GM18870 (cell line): Measurements from ENCODE around the gene ATAD2B.
A peak's percentile ranks its signal among the peaks of the same experiment; 100 is the strongest.
"Not testable (repeated sequence)": the region's sequence is repeated elsewhere in the genome, so short reads cannot be mapped to it uniquely, and the experiment has no call there.

Source experiments
- ATAC-seq: cut with Tn5 transposase; IDR thresholded peaks from one replicate; pipeline ENCODE4 v1.9.1; 2021; ENCODE audit warnings: moderate library complexity; ENCODE audit not compliant: unreplicated experiment

ATAD2B gene

DNA sequence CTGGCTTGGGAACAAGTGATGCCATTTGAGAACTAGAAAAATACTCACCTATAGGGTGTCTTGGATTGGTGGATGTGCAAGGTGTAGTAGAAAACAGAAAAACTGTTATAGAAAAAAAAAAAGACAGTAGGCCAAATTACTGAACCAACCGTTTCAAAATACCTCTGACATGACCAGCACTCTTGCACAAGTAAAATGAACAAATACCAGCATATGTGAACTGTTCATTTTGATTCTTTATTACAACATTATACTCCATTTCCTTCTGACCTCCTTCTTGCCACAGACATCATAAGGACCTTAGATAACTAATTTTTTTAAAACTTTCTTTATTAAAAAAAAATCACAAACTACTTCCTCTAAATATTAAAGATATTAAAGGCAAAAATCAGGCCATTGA lies 125.5 kb downstream of the ATAD2B start:
- no peak for ATAC-seq

DNA sequence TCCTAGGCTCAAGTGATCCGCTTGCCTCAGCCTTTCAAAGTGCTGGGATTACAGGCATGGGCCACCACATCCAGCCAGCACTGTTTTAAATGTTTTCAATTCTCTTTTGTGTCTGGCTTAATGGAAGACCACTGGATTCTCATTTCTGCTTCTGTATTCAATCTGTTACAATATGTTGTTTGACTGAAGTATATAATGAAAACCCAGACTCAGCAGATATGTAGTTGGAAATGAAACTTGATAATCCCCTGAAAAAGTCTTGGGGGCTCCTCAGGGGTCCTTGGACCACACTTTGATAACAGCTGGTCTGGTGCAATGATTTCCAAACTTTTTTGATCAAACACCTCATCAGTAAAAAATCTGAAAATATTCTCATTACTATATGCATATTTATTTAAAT lies 132.7 kb downstream of the ATAD2B start:
- no peak for ATAC-seq

DNA sequence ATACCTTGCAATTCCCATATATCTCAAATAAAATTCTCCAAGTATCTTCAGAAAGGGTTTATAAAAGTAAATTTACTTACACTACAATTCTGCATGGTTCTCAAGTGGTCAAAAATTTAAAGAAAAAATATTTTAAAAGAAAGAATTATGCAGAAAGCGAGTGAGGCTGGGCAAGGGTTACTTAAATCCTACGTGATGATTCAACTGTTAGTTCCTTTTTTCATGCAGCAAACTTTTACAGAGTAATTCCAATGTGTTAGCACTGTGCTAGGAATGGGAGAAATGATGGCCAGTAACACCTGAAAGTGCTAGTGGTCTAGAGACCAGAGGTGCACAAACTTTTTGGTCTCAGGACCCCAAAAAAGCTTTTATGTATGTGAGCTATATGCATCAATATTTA lies 133.4 kb downstream of the ATAD2B start:
- ATAC-seq = no peak

DNA sequence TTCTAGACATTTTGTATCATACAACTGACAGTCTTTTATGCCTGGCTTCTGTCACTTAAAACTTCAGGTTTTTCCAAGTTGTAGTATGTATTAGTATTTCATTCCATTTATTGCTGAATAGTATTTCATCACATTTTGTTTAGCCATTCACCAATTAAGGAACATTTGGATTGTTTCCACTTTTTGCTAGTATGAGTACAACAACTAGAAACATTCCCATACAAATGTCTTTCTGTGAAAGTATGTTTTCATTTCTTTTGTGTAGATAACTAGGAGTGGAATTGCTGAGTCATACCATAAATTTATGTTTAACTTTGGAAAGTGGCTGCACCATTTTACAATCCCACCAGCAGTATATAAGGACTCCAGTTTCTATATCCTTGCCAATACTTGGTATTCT lies 135.9 kb downstream of the ATAD2B start:
- ATAC-seq = no peak

DNA sequence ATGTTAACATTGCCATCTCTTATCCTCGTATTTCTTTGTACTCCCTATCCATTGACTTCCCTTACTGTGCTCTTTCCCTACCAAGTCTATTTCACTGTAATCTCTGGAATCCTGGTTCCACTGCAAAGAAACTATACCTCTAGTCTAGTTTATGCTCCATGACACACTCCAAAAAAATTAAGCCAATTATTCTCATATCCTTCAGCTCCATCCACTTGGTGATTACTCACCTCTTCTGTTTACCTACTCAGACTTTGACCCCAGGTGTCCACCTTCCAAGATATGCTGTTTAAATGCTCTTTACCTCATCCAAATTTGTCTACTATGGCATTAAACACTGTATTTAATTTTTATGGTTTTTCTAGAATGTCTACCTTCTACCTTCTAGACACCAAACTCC lies 137.9 kb downstream of the ATAD2B start:
- ATAC-seq = no peak

DNA sequence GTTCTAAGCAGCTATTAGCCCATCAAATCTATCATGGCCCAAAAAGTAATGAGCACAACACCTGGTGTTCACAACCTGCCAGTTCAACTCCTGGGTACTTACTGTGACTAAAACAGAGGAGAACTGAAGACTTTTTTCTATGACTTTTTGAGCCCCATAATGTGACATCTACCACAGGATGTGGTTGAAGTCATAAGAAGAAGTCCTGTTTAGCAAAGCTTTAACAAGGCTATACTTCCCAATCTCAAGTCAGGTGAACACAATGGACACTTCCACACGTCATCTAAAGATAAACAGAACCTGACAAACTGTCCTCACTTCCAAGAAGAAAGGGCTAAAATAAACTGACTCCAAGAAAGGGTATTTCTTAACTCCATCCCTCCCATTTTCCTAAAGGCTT lies 138.8 kb downstream of the ATAD2B start:
- peak; percentile 80 for ATAC-seq

DNA sequence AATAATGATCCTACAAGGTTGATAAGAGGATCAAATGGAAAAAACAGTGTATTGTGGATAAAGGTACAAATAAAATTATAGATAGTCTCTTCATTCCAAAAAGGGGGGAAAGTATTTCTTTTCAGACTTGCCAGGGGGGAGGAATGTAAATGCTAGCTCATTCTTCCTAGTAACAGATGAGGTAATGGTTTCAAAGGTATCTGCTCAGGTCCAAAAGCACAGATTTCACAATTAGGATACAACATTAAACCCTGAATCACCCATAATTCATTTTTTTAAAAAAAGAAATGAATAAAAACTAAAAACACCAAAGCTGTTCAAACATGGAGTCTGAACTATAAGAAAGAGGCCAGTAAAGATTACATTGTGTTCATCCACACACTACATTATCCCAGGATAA lies 142.0 kb downstream of the ATAD2B start:
- ATAC-seq = no peak

DNA sequence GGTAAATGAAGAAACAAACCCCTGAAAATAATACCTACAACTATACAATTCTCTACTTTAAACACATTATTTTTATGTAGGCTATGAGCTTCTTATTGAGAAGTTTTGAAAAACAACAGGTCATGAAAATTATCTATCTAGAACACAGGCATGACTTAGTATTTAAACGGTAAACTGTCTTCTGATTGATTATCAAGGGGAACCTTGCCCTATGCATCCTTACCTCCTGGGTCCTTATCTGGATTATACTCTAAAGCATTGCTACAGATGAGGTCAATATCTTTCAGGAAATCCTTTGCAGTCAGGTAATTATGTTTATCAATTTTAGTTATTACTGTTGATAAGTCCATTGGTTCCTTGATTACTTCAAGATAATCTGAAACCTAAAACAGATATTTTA lies 144.3 kb downstream of the ATAD2B start:
- ATAC-seq = no peak

DNA sequence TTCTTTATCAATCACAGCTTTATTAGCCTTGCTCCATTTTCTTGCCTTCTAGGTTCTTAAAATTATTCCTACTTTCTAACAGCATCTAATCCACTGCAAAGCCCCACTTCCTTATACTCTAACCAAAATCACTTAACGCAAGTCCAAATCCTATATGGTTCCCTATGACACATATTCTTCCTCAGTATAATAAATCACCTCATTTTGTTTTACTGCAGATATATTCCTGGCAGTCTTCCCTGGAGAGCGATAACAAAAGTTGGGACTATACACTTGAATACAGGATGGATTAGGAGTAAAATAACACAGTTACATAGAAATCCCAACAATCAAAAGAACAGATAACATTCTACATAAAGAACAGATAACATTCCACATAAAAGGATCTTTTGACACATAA lies 144.8 kb downstream of the ATAD2B start:
- no peak for ATAC-seq

DNA sequence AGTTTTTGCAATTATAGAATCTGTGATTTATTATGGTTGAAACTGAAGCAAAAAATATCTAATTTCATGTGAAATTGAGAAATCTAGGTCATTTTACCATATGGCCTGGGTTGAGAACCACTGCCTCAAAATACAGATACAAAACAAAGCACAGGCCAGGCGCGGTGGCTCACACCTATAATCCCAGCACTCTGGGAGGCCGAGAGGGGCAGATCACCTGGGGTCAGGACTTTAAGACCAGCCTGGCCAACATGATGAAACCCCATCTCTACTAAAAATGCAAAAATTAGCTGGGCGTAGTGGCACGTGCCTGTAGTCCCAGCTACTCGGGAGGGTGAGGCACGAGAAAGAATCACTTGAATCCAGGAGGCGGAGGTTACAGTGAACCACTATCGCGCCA lies 146.5 kb downstream of the ATAD2B start:
- not testable (repeated sequence) for ATAC-seq

DNA sequence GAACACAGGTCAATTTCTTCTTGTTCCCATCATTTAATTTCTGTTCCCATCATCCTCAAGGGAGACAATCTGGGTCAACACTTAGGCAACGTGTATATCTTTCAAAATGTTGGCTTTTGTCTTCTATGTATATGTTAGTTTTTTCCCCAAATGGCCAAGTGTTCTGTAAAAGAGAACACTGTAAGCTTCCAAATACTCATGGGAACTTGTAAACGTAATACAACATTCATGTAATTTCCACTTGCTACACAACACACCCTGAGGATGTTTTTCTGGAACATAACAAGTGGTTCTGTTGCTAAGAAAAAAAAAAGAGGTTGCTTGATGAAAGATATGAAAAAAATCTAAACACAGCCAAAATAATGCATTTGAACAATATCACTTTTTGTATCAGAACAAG lies 149.1 kb downstream of the ATAD2B start:
- no peak for ATAC-seq

DNA sequence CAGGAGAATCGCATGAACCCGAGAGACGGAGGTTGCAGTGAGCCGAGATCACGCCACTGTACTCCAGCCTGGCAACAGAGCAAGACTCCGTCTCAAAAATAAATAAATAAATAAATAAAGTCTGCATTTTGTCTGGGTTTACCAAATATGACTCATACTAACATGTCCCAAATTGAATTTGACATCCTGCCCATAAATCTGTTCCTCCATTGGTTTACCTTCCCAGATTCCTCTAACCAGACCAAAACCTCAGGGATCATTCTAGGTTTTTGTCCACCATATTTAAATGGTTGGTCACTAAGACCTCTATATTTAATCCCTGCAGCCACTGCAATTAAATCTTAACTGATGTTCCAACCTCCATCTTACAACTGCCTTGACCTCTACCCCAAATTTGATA lies 150.9 kb downstream of the ATAD2B start:
- ATAC-seq = no peak

DNA sequence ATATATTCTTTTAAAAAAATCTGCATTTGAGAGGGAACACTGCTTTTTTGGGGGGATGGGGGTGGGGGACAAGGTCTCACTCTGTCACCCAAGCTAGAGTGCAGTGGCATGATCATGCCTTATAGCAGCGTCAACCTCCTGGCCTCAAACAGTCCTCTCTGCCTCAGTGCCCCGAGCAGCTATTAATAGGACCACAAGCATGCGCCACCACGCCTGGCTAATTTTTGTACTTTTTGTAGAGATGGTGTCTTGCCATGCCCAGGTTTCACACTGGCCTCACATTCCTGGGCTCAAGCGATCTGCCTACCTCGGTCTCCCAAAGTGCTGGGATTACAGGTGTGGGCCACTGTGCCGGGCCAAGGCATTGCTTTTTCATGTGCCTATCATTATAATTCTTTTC lies 154.2 kb downstream of the ATAD2B start:
- ATAC-seq = no peak

DNA sequence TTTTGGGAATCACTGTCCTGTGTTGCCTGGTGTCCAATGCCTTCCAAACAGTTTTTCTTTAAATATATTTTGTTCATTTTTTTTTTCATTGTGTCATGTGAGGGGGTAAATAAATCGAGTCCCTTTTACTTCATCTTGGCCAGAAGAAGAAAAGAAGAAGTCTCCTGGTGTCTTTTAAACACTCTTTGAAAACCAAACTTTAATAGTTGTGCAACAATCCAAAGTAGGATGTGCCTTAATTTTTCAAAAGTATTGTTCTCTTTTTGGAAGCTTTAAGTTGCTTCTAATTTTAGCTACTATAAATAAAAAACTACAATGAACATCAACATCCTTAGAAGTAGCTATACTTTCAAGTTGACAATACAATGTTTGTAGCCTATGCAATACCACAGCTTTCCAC lies 154.9 kb downstream of the ATAD2B start:
- no peak for ATAC-seq

DNA sequence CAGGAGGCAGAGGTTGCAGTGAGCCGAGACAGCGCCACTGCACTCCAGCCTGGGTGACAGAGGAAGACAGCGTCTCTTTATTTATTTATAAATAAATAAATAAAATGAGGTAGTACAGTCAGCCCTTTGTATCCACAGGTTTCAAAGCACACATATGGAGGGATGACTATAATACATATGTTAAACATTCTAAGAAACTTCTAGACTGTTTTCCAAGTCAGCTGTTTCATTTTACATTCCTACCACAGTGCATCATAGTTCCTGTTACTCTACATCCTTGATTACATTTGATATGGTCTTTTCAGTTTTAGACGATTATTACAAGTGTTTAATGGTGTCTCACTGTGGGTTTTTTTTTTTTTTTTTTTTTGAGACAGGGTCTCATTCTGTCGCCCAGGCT lies 157.6 kb downstream of the ATAD2B start:
- no peak for ATAC-seq

DNA sequence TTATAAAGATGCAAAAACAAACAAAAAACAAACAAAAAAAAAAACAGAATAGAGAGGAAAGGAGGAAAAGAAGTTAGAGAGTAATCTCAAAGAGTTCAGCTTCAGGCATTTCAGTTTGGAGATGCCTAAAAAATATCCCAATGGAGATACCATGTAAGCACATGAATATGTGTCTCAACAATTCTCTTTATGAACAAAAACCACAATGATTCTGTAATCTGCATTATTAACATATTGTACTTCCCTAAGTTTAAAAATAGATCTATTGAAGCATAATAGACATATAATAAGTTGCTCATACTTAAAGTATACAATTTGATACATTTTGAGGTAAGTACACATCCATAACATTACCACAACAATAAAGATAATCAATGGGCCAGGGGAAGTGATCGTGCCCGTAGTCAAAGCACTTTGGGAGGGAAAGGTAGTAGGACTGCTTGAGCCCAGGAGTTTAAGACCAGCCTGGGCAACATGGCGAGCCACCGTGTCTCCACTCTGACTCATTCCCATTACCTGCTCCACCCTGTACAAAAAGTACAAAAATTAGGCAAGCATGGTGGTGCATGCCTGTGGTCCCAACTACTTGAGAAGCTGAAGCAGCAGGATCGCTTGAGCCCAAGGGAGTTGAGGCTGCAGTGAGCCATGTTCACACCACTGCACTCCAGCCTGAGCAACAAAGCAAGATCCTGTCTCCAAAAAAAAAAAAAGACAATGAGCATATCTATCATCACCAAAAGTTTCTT lies 158.9 kb downstream of the ATAD2B start:
- no peak for ATAC-seq

DNA sequence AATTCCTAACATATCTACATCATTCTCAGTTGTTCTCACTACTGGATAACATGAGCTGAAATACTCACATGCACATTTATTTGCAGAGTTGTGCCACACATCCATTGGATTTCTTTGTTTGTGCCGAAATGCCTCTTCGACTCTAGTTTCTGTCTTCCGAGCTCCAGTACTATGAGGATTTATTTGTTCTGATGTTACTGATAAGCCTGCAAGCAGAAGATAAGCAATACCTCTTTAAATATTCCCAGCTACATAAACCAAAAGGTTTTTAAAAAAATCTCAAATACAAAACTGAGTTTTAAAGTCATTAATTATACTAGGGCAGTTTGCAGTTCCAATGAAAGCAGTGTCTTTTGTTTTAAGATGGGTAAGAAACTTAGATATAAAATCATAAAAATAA lies 164.8 kb downstream of the ATAD2B start:
- no peak for ATAC-seq

DNA sequence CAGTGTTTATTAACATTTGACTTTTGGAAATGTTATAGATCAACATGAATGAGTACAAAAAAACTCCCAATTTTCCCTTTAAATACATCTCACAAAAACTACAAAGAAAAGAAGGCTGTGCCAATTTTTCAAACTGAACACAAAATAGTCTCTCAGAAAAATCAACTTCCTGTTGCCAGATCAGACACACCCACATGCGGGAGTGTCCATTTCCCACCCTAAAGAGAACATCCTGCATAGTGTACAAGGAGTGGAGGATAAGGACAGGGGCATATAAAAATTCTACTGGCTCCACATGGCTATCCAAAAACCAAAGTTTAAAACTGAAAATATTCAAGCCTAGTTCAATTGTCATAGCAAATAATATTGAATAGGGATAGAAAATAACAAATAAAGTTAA lies 165.3 kb downstream of the ATAD2B start:
- no peak for ATAC-seq

DNA sequence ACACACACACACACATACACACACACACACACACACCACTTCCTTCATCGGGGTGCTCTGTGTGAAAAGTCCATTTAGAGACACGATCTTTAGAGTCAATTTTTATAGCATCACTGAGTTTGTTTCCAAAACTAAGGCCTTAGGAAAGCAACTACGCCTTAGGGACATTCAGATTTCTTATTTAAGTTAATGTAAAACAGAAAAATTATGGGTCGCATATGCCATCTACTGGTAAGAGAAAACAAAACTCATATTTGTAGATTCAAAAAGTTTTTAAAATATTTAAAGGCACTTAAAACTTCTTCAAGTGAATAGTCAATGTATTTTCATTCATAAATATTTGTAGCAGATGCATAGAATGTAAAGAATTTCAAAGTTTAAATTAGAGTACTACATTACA lies 166.2 kb downstream of the ATAD2B start:
- no peak for ATAC-seq

DNA sequence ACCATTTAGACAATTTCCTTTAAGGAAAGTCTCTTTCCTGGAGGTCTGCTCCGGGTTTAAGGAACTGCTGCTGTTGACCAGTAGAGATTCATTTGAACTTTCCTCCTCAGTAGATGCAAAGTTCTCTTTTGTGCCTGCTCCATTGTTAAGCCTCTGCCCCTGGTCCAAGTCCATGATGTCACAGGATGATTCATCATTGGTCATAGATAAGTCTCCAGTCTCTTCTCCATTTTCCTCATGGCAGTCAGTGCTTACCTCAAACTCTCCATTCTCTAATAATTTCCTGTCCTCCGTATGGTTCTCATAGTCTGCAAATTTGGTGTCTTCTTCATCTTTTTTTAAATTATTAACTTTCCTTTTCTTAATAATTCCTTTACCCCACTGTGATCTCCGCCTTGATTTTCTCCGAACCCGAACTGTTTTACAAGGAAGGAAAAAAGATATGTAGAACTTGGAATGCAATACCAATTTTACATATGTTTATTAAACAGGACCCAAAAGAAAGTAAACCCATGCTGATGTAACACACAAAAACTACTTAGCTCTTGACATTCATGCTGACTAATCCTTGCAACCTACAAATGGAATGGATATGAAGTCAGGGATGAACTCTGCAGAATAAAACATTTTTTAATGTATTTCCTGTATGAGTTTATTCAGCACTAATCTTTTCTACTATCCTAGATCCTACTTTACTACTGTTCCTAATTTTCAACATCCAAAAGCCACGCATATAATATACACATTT lies 169.1 kb downstream of the ATAD2B start:
- no peak for ATAC-seq

DNA sequence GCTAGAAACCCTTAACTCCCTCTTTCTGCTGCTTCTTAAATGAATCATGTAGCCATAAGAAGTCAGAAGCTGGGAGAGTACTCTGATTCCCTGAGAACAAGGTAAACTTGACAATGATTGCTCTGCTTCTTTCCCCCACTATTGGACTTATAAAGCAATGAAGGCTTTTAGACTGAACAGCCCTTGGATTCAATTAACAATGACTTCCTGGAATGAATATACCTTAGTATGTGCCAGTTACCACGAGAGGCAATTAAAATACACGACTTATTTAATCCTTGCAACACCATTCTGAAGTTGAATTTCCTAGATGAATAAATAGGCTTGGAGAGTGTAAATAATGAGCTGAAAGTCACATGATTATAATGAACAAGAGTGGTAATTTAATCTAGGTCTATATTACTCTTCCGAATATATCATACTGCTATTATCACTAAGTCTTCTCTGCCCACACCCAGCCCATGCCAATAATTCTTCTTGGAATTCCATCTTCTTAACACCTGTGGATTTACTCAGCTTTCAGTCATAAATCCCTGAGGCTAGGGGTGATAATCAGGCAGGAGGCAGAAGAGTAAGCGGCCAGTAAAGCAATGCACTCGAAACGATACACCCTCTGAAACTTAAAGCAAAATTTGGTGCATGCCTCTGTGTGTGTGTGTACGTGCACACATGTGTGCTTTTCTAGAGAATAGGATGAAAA lies 170.2 kb downstream of the ATAD2B start:
- no peak for ATAC-seq

DNA sequence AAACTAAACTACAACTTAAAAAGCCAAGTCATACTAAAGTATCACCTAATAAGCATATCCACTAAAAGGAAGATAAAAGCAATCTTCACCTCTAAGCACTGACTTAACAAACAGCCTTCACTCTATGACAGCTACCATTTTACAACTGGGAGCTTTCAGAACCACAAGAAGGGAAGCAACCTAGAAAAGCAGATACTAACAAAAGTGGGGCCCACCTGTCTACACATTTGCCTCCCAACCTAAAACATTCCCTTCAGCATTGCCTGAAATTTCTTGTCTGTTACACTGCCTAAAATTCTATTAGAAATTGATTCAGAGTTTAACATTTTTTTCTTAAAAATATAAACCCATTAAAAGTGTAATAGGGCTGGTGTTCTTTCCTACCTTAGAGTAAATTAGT lies 172.0 kb downstream of the ATAD2B start:
- no peak for ATAC-seq
